Thyroid gland (tissue), 4 donors: ENCODE data around the gene MRPL33.

Experiments used
- CTCF ChIP-seq, 6 experiments: fragments of 200-600 bp in 3 of 6; fragments of 450-650 bp in 3 of 6; sonication (generic) in 3 of 6; IDR thresholded peaks; one replicate each; pipeline ENCODE4 v1.5.1; 2016 to 2019; ENCODE audit warnings: antibody characterized with exemption in 6 of 6, mild to moderate bottlenecking in 2 of 6, inconsistent platforms in 1 of 6, moderate library complexity in 1 of 6
- POLR2A ChIP-seq, 2 donors: fragments of 450-650 bp; IDR thresholded peaks; one replicate each; pipeline ENCODE4 v1.6.1; 2017; ENCODE audit warnings: antibody characterized with exemption in 2 of 2, mild to moderate bottlenecking in 2 of 2, moderate library complexity in 1 of 2

- no peak for TF ChIP-seq CTCF (IDR thresholded peaks at IDR 0.05)
- TF ChIP-seq POLR2A (IDR thresholded peaks at IDR 0.05): no peak
These were observed 43.2 kb upstream of the MRPL33 start for GRCh38 chr2:27728081-27728858.
